Right lobe of liver (tissue), 6 donors: ENCODE measurements around the gene EXOC8. TPM values are rescaled to one million over a fixed set of nuclear protein-coding genes. Genes with fewer than 3 reads are reported as not detected.

Source experiments
- ATAC-seq, 4 donors: fragments of 200-7000 bp; cut with Tn5 transposase; one replicate each; pipeline ENCODE4 v1.9.1; 2020; ENCODE audit warnings: mild to moderate bottlenecking in 4 of 4, moderate library complexity in 4 of 4
- DNase-seq, 3 donors: peaks; one replicate each; pipeline ENCODE4 v3.0.0-alpha.2; 2020
- H3K27ac ChIP-seq, 3 donors: fragments of 200-600 bp; one replicate each; pipeline ENCODE4 v1.8.0; 2022
- H3K27me3 ChIP-seq, 2 donors: fragments of 200-600 bp; one replicate each; pipeline ENCODE4 v1.8.0; 2022
- H3K36me3 ChIP-seq, 4 donors: fragments of 200-600 bp; sonication (generic) in 1 of 4; one replicate each; pipeline versions ENCODE4 v1.5.1 to v1.8.0; 2017 to 2022; ENCODE audit warnings: control low read depth in 1 of 4
- H3K4me1 ChIP-seq, 4 donors: fragments of 200-600 bp; sonication (generic) in 1 of 4; one replicate each; pipeline versions ENCODE4 v1.5.1 to v1.8.0; 2017 to 2022; ENCODE audit warnings: control low read depth in 1 of 4
- H3K4me3 ChIP-seq, 3 donors: fragments of 200-600 bp; one replicate each; pipeline ENCODE4 v1.8.0; 2022
- H3K9me3 ChIP-seq, 4 donors: fragments of 200-600 bp; sonication (generic) in 1 of 4; one replicate each; pipeline versions ENCODE4 v1.5.1 to v1.8.0; 2017 to 2022; ENCODE audit warnings: control low read depth in 1 of 4
- POLR2A ChIP-seq: fragments of 450-650 bp; IDR thresholded peaks from one replicate; pipeline ENCODE4 v1.6.1; 2017; ENCODE audit warnings: antibody characterized with exemption, mild to moderate bottlenecking
- WGBS: methylation state at CpG from one replicate; pipeline ENCODE4 v1.1.6; 2018; ENCODE audit warnings: low coverage, low lambda C conversion rate; ENCODE audit not compliant: insufficient coverage; ENCODE audit errors: missing lambda C conversion rate; 5-methylcytosine and 5-hydroxymethylcytosine counted together
- intact Hi-C, 2 donors: fragments of 100-400 bp; cut with DNase I; formaldehyde crosslinking; loops; one replicate each; pipeline versions ENCODE4 v1.11.2 to v1.14.1; 2022
- total RNA-seq, 6 experiments: library from RNA; depleted of rRNA in 2 of 6; stranded (reverse); fragments of >200 nt in 2 of 6; fragmentation: NEBNext Ultra II Directional in 3 of 6; extraction: Animal tissue kit (Norgen Biotek cat#: 25700) in 3 of 6; gene quantifications; one replicate each; pipeline versions ENCODE4 v1.1.0 to v1.2.4, GENCODE V29; 2016 to 2023
- TF ChIP-seq, protein P1 (sequence below), 4 donors: fragments of 200-600 bp in 3 of 4; fragments of 450-650 bp in 1 of 4; IDR thresholded peaks; one replicate each; pipeline versions ENCODE4 v1.5.1 to v1.8.0; 2016 to 2022; ENCODE audit warnings: antibody characterized with exemption in 4 of 4, mild to moderate bottlenecking in 2 of 4
- donor health status: DM: no; HTN: yes; CAD: no.
- donor health status: DM: no; HTN: no; CAD: no.
- donor health status: DM: no; HTN: no; CAD: no.
- donor health status: DM: no; HTN: yes; CAD: no.
- donor health status: DM: no; HTN: yes; CAD: no.

EXOC8 gene
- total RNA-seq, 6 experiments from 2014 or later, result 5.7 to 7.8 (median 6.8) TPM

DNA sequence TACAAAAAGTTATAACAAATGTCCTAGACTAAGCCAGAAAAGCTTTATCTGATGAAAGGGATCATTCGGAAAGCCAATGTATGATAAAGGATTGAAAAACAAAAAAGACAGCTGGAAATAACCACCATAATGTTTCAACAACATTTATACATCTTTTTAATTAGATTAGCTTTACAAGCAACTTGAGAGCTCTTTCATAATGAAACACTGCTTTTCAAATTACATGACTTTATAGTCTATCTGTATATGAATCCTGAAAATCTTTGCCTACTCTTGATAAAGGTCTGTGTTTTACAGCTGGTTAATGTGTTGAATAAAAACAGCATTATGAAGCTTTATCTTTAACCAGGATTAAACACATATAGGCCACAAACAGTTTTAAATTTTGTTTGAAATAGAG, 26.0 kb upstream of the EXOC8 start:
- ATAC-seq (no peak), DNase-seq (no peak)
- intact Hi-C loops, result no loop called here
- WGBS, result 48% methylated on average over 1 of the region's 1 CpG
- no peaks in the 10 kb centered on the region for H3K4me1 ChIP-seq
- no peaks in the 10 kb centered on the region for H3K27me3 ChIP-seq
- H3K36me3 ChIP-seq, result peaks cover 0 to 13% (median 3%) of the 10 kb centered on the region in 4 donors
- no peak overlapping the region for H3K27ac ChIP-seq
- no peak for TF ChIP-seq POLR2A
- TF ChIP-seq, protein P1, sequence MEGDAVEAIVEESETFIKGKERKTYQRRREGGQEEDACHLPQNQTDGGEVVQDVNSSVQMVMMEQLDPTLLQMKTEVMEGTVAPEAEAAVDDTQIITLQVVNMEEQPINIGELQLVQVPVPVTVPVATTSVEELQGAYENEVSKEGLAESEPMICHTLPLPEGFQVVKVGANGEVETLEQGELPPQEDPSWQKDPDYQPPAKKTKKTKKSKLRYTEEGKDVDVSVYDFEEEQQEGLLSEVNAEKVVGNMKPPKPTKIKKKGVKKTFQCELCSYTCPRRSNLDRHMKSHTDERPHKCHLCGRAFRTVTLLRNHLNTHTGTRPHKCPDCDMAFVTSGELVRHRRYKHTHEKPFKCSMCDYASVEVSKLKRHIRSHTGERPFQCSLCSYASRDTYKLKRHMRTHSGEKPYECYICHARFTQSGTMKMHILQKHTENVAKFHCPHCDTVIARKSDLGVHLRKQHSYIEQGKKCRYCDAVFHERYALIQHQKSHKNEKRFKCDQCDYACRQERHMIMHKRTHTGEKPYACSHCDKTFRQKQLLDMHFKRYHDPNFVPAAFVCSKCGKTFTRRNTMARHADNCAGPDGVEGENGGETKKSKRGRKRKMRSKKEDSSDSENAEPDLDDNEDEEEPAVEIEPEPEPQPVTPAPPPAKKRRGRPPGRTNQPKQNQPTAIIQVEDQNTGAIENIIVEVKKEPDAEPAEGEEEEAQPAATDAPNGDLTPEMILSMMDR (IDR thresholded peaks at IDR 0.05), result no peak
- H3K4me3 ChIP-seq, result no peak overlapping the region
- no peaks in the 10 kb centered on the region for H3K9me3 ChIP-seq

GRCh38 chr1:231362325-231362724, 24.7 kb upstream of the EXOC8 start:
- TF ChIP-seq POLR2A, result no peak
- TF ChIP-seq, protein P1 (IDR thresholded peaks at IDR 0.05), result no peak
- H3K27ac ChIP-seq, result no peak overlapping the region
- intact Hi-C loops, result no loop called here
- H3K36me3 ChIP-seq, result peaks cover 0 to 13% (median 3%) of the 10 kb centered on the region in 4 donors
- peaks cover 0 to 6% (median 0%) of the 10 kb centered on the region in 4 donors for H3K4me1 ChIP-seq
- no peak for ATAC-seq
- no peaks in the 10 kb centered on the region for H3K9me3 ChIP-seq
- no peaks in the 10 kb centered on the region for H3K27me3 ChIP-seq
- no peak for DNase-seq
- 77% methylated on average over 1 of the region's 1 CpG for WGBS
- no peak overlapping the region for H3K4me3 ChIP-seq

DNA sequence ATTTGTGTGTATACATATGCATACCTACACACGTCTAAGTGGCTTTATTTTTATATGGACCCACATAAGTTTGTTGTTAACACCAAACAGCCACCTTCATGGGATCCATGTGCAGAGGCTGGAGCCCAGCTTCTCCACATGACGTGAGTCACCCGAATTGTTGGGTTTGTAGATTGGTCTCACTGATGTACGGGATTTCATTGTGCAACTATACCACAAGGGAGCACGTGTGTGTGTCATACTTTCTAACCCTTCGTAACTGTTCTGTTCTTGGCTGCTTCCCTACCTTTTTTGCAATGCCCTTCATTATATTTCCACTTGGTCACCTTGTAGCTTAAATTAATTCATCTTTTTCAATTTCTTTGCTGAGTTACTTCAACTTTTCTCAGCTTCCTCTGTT, 21.5 kb upstream of the EXOC8 start:
- DNase-seq (no peak), ATAC-seq (peak in 1 of 4 donors; percentile 40)
- no peaks in the 10 kb centered on the region for H3K9me3 ChIP-seq
- peaks cover 0 to 6% (median 0%) of the 10 kb centered on the region in 4 donors for H3K4me1 ChIP-seq
- 60% methylated on average over 6 of the region's 6 CpGs for WGBS
- no peak overlapping the region for H3K27ac ChIP-seq
- H3K4me3 ChIP-seq, result no peak overlapping the region
- H3K36me3 ChIP-seq, result no peaks in the 10 kb centered on the region
- H3K27me3 ChIP-seq, result no peaks in the 10 kb centered on the region
- intact Hi-C loops, result loop anchor here (5.0 to 10.0 kb wide), 2 partner anchors 228 to 236 kb away; no protein-coding TSS in a partner anchor
- TF ChIP-seq, protein P1 (IDR thresholded peaks at IDR 0.05), result no peak

GRCh38 chr1:231357831-231358354, 20.2 kb upstream of the EXOC8 start:
- DNase-seq (no peak), ATAC-seq (peak; percentile 88 to 96 (median 94))
- H3K4me1 ChIP-seq, result peaks cover 0 to 6% (median 0%) of the 10 kb centered on the region in 4 donors
- H3K36me3 ChIP-seq, result peaks cover 0 to 3% (median under 1%) of the 10 kb centered on the region in 4 donors
- peak overlapping the region in 1 of 3 donors; percentile 19 for H3K27ac ChIP-seq
- H3K27me3 ChIP-seq, result no peaks in the 10 kb centered on the region
- intact Hi-C loops, result loop anchor here (5.0 to 10.0 kb wide), 2 partner anchors 229 to 237 kb away; no protein-coding TSS in a partner anchor
- no peak overlapping the region for H3K4me3 ChIP-seq
- WGBS, result 8% methylated on average over 4 of the region's 4 CpGs
- TF ChIP-seq, protein P1 (IDR thresholded peaks at IDR 0.05), result peak; percentile 76 to 94 (median 78)
- TF ChIP-seq POLR2A, result no peak
- no peaks in the 10 kb centered on the region for H3K9me3 ChIP-seq
